ENCODE data around the gene LMF1. TPM values are rescaled to one million over a fixed set of nuclear protein-coding genes. Genes with fewer than 3 reads are reported as not detected.
A peak's percentile ranks its signal among the peaks of the same experiment; 100 is the strongest.

Gene LMF1
- total and polyA plus RNA-seq, 9 of the 15 experiments (the other 6 are each of a cell fraction or from before 2014, with no cell fraction given): 0.11 to 1.6 (median 0.55) TPM; not detected in 1

DNA sequence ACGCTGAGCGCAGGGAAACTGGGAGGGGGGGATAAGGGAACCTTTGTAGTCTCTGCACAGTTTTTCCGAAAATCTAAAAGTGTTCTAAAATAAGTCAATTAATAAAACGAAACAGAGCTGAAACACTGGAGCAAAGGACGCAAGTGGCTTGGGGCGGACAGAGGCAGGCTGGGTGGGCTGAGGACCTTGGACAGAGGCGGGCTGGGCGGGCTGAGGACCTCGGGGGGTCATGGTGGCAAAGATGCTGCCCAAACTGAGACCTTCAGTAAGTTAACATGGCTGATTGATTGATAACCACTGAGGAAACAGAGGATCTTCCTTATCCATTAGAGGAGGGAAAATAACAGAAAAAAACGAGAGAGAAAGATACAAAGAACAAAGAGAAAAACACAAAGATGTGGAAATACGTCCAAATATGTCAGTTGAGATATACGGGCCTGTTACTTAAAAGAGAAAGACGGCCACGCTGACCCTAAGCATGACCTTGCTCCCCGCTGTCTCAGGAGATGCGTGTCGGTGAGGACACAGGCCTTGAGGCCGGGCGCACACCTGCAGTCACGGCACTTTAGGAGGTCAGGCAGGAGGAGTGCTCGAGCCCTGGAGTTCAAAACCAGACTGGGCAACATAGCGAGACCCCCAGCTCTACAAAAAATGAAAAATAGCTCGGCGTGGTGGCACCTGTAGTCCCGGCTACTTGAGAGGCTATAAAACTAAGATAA lies 94.1 kb downstream of the LMF1 start:
- TF ChIP-seq U2AF2 (optimal IDR thresholded peaks at IDR 0.05; ENCODE audit: low read depth, low read length) (no peak), ZNF121 (CRISPR knock-in tag; conservative IDR thresholded peaks at IDR 0.05) (peak; percentile 82), TAF1 (IDR thresholded peaks at IDR 0.05; ENCODE audit: control insufficient read depth, extremely low read depth, insufficient read depth, low read length, severe bottlenecking) (no peak)
- TF ChIP-seq, protein P1, sequence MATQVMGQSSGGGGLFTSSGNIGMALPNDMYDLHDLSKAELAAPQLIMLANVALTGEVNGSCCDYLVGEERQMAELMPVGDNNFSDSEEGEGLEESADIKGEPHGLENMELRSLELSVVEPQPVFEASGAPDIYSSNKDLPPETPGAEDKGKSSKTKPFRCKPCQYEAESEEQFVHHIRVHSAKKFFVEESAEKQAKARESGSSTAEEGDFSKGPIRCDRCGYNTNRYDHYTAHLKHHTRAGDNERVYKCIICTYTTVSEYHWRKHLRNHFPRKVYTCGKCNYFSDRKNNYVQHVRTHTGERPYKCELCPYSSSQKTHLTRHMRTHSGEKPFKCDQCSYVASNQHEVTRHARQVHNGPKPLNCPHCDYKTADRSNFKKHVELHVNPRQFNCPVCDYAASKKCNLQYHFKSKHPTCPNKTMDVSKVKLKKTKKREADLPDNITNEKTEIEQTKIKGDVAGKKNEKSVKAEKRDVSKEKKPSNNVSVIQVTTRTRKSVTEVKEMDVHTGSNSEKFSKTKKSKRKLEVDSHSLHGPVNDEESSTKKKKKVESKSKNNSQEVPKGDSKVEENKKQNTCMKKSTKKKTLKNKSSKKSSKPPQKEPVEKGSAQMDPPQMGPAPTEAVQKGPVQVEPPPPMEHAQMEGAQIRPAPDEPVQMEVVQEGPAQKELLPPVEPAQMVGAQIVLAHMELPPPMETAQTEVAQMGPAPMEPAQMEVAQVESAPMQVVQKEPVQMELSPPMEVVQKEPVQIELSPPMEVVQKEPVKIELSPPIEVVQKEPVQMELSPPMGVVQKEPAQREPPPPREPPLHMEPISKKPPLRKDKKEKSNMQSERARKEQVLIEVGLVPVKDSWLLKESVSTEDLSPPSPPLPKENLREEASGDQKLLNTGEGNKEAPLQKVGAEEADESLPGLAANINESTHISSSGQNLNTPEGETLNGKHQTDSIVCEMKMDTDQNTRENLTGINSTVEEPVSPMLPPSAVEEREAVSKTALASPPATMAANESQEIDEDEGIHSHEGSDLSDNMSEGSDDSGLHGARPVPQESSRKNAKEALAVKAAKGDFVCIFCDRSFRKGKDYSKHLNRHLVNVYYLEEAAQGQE (IDR thresholded peaks at IDR 0.05; ENCODE audit: borderline replicate concordance): 0 out of 2 replicates have a peak, but pooled peaks have one; percentile 18
- TF ChIP-seq, protein P1 (CRISPR knock-in tag; IDR thresholded peaks at IDR 0.05; ENCODE audit: low read depth): no peak
- Histone ChIP-seq H3K4me2 (ENCODE audit: insufficient read depth, low read length) (no peak overlapping the region), H3K9me1 (ENCODE audit: control insufficient read depth, insufficient read depth, low read length) (peaks cover 3% of the 10 kb centered on the region), H3K27ac (ENCODE audit: extremely low read depth, low read depth, low read length) (no peak overlapping the region), H3K4me1 (replicated peaks in 1 of 2; ENCODE audit: control insufficient read depth in 2 of 2, insufficient read depth in 2 of 2, low read length in 2 of 2) (peaks cover 0 to 47% of the 10 kb centered on the region in 2 experiments; a peak in 3 of 5 replicates), H3K27me3 (ENCODE audit: control insufficient read depth in 2 of 2, insufficient read depth in 2 of 2, low read length in 2 of 2) (peaks cover 66 to 93% of the 10 kb centered on the region in 2 experiments), H3K36me3 (ENCODE audit: control insufficient read depth, insufficient read depth, low read length) (no peaks in the 10 kb centered on the region), H3K9me3 (replicated peaks; ENCODE audit: control insufficient read depth, insufficient read depth, low read depth, low read length) (no peaks in the 10 kb centered on the region), H2AFZ (ENCODE audit: low read depth, low read length) (no peak overlapping the region), H4K20me1 (replicated peaks; ENCODE audit: control insufficient read depth, insufficient read depth, low read length) (peaks cover 26% of the 10 kb centered on the region; the same call in 1 of the 2 replicates), H3K79me2 (ENCODE audit: control insufficient read depth, insufficient read depth, low read length) (no peaks in the 10 kb centered on the region), H3K9ac (ENCODE audit: insufficient read depth in 1 of 2, low read depth in 2 of 2, low read length in 2 of 2) (no peak overlapping the region), H3K4me3 (no peak overlapping the region)
- DNase-seq (ENCODE audit: extremely low read depth in 1 of 4, low spot score in 3 of 4) (no peak), FAIRE-seq (no peak), ATAC-seq (no peak)
- ChIA-PET CTCF (ENCODE audit: low intra/inter-chr PET ratio) (interaction anchor here (0.6 kb wide), 1 partner anchor 10 kb away, joined by 3 read pairs; no protein-coding TSS in a partner anchor), POLR2A (no interaction called here)
- WGBS (ENCODE audit: insufficient coverage, low coverage, missing lambda C conversion rate): 7% methylated on average over 24 of the region's 25 CpGs
- in situ Hi-C loops (cut with MboI) (no loop called here), intact Hi-C loops (cut with micrococcal nuclease) (no loop called here)
- no TSS peak for BruUV-seq (replicated peaks)

Measured in K562 (cell line).